ENCODE results near the gene PAPOLA.

The PAPOLA gene

GRCh38 chr14:96565811-96566210 is 63.6 kb downstream of the PAPOLA start:
- DNase-seq (ENCODE audit: low read depth in 3 of 3): no peak

- DNase-seq (ENCODE audit: low read depth in 3 of 3): no peak
Observed at GRCh38 chr14:96567289-96567899, 65.2 kb downstream of the PAPOLA start.

GRCh38 chr14:96568621-96569020 is 66.4 kb downstream of the PAPOLA start:
- no peak for DNase-seq (ENCODE audit: low read depth in 3 of 3)

GRCh38 chr14:96571311-96571710 is 69.1 kb downstream of the PAPOLA start:
- no peak for DNase-seq (ENCODE audit: low read depth in 3 of 3)

GRCh38 chr14:96573473-96574100 is 71.4 kb downstream of the PAPOLA start:
- no peak for DNase-seq (ENCODE audit: low read depth in 3 of 3)

GRCh38 chr14:96574171-96574632 is 72.0 kb downstream of the PAPOLA start:
- no peak for DNase-seq (ENCODE audit: low read depth in 3 of 3)

- DNase-seq (ENCODE audit: low read depth in 3 of 3): no peak
Observed at GRCh38 chr14:96574633-96575632, 72.8 kb downstream of the PAPOLA start.

- DNase-seq (ENCODE audit: low read depth in 3 of 3): no peak
Observed at GRCh38 chr14:96576359-96576758, 74.2 kb downstream of the PAPOLA start.

- no peak for DNase-seq (ENCODE audit: low read depth in 3 of 3)
Observed at GRCh38 chr14:96576937-96577336, 74.8 kb downstream of the PAPOLA start.

- no peak for DNase-seq (ENCODE audit: low read depth in 3 of 3)
Observed at GRCh38 chr14:96578619-96579018, 76.4 kb downstream of the PAPOLA start.

GRCh38 chr14:96579358-96579757 is 77.2 kb downstream of the PAPOLA start:
- DNase-seq (ENCODE audit: low read depth in 3 of 3): no peak

- DNase-seq (ENCODE audit: low read depth in 3 of 3): no peak
Observed at GRCh38 chr14:96579855-96580254, 77.7 kb downstream of the PAPOLA start.

- DNase-seq (ENCODE audit: low read depth in 3 of 3): no peak
Observed at GRCh38 chr14:96580566-96580965, 78.4 kb downstream of the PAPOLA start.

- DNase-seq (ENCODE audit: low read depth in 3 of 3): no peak
Observed at GRCh38 chr14:96581026-96581425, 78.8 kb downstream of the PAPOLA start.

- DNase-seq (ENCODE audit: low read depth in 3 of 3): no peak
Observed at GRCh38 chr14:96581902-96582301, 79.7 kb downstream of the PAPOLA start.

- DNase-seq (ENCODE audit: low read depth in 3 of 3): no peak
Observed at GRCh38 chr14:96582411-96582961, 80.3 kb downstream of the PAPOLA start.

- DNase-seq (ENCODE audit: low read depth in 3 of 3): no peak
Observed at GRCh38 chr14:96582995-96583394, 80.8 kb downstream of the PAPOLA start.

GRCh38 chr14:96583569-96584041 is 81.4 kb downstream of the PAPOLA start:
- no peak for DNase-seq (ENCODE audit: low read depth in 3 of 3)

GRCh38 chr14:96584199-96584906 is 82.2 kb downstream of the PAPOLA start:
- DNase-seq (ENCODE audit: low read depth in 3 of 3): peak in 1 of 3 experiments; percentile 28

GRCh38 chr14:96584907-96585671 is 82.9 kb downstream of the PAPOLA start:
- DNase-seq (ENCODE audit: low read depth in 3 of 3): no peak

GRCh38 chr14:96585672-96586013 is 83.5 kb downstream of the PAPOLA start:
- no peak for DNase-seq (ENCODE audit: low read depth in 3 of 3)

Measured in stimulated activated CD4-positive, alpha-beta T cell treated with anti-CD3 and anti-CD28 coated beads, TNF-alpha, amount 100 ng/mL, for 24 hours (primary cell).